GM18499 (cell line): ENCODE data around the gene DCPS.
"Not testable (repeated sequence)": the region's sequence is repeated elsewhere in the genome, so short reads cannot be mapped to it uniquely, and the experiment has no call there.

Experiments used
- ATAC-seq: cut with Tn5 transposase; IDR thresholded peaks from one replicate; pipeline ENCODE4 v1.9.1; 2021; ENCODE audit warnings: moderate number of reproducible peaks; ENCODE audit not compliant: insufficient read depth, unreplicated experiment

DCPS gene

GRCh38 chr11:126339073-126339862, 35.4 kb downstream of the DCPS start:
- ATAC-seq = no peak

- no peak for ATAC-seq
Observed at GRCh38 chr11:126339863-126340434, 36.1 kb downstream of the DCPS start.

GRCh38 chr11:126340960-126341606, 37.2 kb downstream of the DCPS start:
- peak; percentile 60 for ATAC-seq

GRCh38 chr11:126341760-126342161, 37.9 kb downstream of the DCPS start:
- ATAC-seq = no peak

GRCh38 chr11:126343051-126343450, 39.2 kb downstream of the DCPS start:
- ATAC-seq = no peak

- no peak for ATAC-seq
Observed at GRCh38 chr11:126344141-126345080, 40.6 kb downstream of the DCPS start.

GRCh38 chr11:126345283-126345682, 41.4 kb downstream of the DCPS start:
- ATAC-seq = no peak

GRCh38 chr11:126345759-126346585, 42.1 kb downstream of the DCPS start:
- ATAC-seq = no peak

- no peak for ATAC-seq
Observed at GRCh38 chr11:126346586-126346940, 42.7 kb downstream of the DCPS start.

- ATAC-seq = not testable (repeated sequence)
Observed at GRCh38 chr11:126346946-126347345, 43.1 kb downstream of the DCPS start.

- no peak for ATAC-seq
Observed at GRCh38 chr11:126347751-126348668, 44.1 kb downstream of the DCPS start.

- no peak for ATAC-seq
Observed at GRCh38 chr11:126348806-126349582, 45.1 kb downstream of the DCPS start.

GRCh38 chr11:126350836-126351235, 47.0 kb downstream of the DCPS start:
- ATAC-seq = no peak

- ATAC-seq = no peak
Observed at GRCh38 chr11:126352163-126352562, 48.3 kb downstream of the DCPS start.

- ATAC-seq = no peak
Observed at GRCh38 chr11:126352934-126353801, 49.3 kb downstream of the DCPS start.

GRCh38 chr11:126354631-126355323, 50.9 kb downstream of the DCPS start:
- ATAC-seq = no peak
